Endothelial cell of umbilical vein (primary cell): ENCODE results near the gene R3HDM2. TPM values are rescaled to one million over a fixed set of nuclear protein-coding genes. Genes with fewer than 3 reads are reported as not detected.

Source experiments
- BruUV-seq: library from RNA; stranded (reverse); fragments of 400-500 nt; replicated peaks from 2 replicates; lab custom pipeline; 2021; lab: Mats Ljungman, UMichigan
- CTCF ChIA-PET: fragments of 300-600, 350-600 bp; sonication (Branson Sonifier 250); formaldehyde crosslinking; loops from one replicate; lab custom pipeline; 2021; ENCODE audit warnings: antibody characterized with exemption, inconsistent platforms; lab: Charles Lee
- POLR2A ChIA-PET: fragments of 300-600, 350-600 bp; sonication (Branson Sonifier 250); formaldehyde crosslinking; loops from one replicate; lab custom pipeline; 2021; ENCODE audit warnings: antibody characterized with exemption, inconsistent platforms; lab: Charles Lee
- DNase-seq: peaks from one replicate; pipeline ENCODE4 v3.0.0-alpha.2; 2011; ENCODE audit warnings: low read depth, low spot score
- FAIRE-seq: peaks from 2 replicates; lab custom pipeline; 2011; peaks lifted over from hg19 to GRCh38; lab: Jason Lieb, UNC
- H2AFZ ChIP-seq: 2 replicates; pipeline ENCODE4 v1.6.0; 2012; ENCODE audit warnings: low read depth, low read length, control low read depth, inconsistent platforms
- H3K27ac ChIP-seq: 2 replicates; pipeline ENCODE4 v1.5.1; 2011; ENCODE audit warnings: low read depth, mild to moderate bottlenecking, control low read depth, low read length, moderate library complexity; ENCODE audit not compliant: insufficient read depth
- H3K27me3 ChIP-seq, 2 experiments: 2 replicates each; pipeline versions ENCODE4 v1.6.0 to v1.6.1; 2011; ENCODE audit warnings: low read length in 2 of 2, mixed read lengths in 1 of 2; ENCODE audit not compliant: control insufficient read depth in 2 of 2, insufficient read depth in 2 of 2
- H3K36me3 ChIP-seq, 2 experiments: 2 replicates in 1 of 2; 3 replicates in 1 of 2; pipeline ENCODE4 v1.5.1; 2011; ENCODE audit warnings: low read length in 2 of 2, mild to moderate bottlenecking in 1 of 2, moderate library complexity in 1 of 2; ENCODE audit not compliant: control insufficient read depth in 2 of 2, insufficient read depth in 2 of 2; ENCODE audit errors: extremely low read depth in 1 of 2
- H3K4me1 ChIP-seq: 3 replicates; pipeline ENCODE4 v1.5.1; 2011; ENCODE audit warnings: mild to moderate bottlenecking, low read length; ENCODE audit not compliant: control insufficient read depth, insufficient read depth; ENCODE audit errors: extremely low read depth
- H3K4me2 ChIP-seq: 2 replicates; pipeline ENCODE4 v1.6.1; 2011; ENCODE audit warnings: low read length, control low read depth, mixed read lengths; ENCODE audit not compliant: insufficient read depth
- H3K4me3 ChIP-seq, 3 experiments: fragments of 200-600 bp in 1 of 3; sonication (generic), shearing (Covaris generic) in 1 of 3; replicated peaks in 1 of 3; 2 replicates each; pipeline ENCODE4 v1.5.1; 2011 to 2016; ENCODE audit warnings: control low read depth in 3 of 3, low read length in 3 of 3, mild to moderate bottlenecking in 2 of 3, inconsistent platforms in 1 of 3, low read depth in 1 of 3, moderate library complexity in 1 of 3; ENCODE audit not compliant: insufficient read depth in 1 of 3
- H3K79me2 ChIP-seq: 2 replicates; pipeline ENCODE4 v1.6.0; 2012; ENCODE audit warnings: low read length, inconsistent platforms; ENCODE audit not compliant: control insufficient read depth, insufficient read depth
- H3K9ac ChIP-seq: replicated peaks from 2 replicates; pipeline ENCODE3; 2011; ENCODE audit warnings: low read length, control low read depth; ENCODE audit not compliant: insufficient read depth; ENCODE audit errors: extremely low read depth
- H3K9me1 ChIP-seq: replicated peaks from 3 replicates; pipeline ENCODE4 v1.6.0; 2011; ENCODE audit warnings: mild to moderate bottlenecking, low read length; ENCODE audit not compliant: control insufficient read depth, insufficient read depth; ENCODE audit errors: extremely low read depth
- H3K9me3 ChIP-seq: replicated peaks from 2 replicates; pipeline ENCODE4 v1.5.1; 2012; ENCODE audit warnings: low read length, inconsistent platforms; ENCODE audit not compliant: control insufficient read depth, insufficient read depth
- H4K20me1 ChIP-seq: replicated peaks from 2 replicates; pipeline ENCODE3; 2011; ENCODE audit warnings: mild to moderate bottlenecking, low read length; ENCODE audit not compliant: control insufficient read depth, insufficient read depth; ENCODE audit errors: extremely low read depth
- EZH2 ChIP-seq: IDR thresholded peaks from 2 replicates; pipeline ENCODE4 v1.6.1; 2012; ENCODE audit warnings: borderline replicate concordance, low read depth, mild to moderate bottlenecking, moderate library complexity, low read length, inconsistent platforms; ENCODE audit not compliant: severe bottlenecking
- FOS ChIP-seq: IDR thresholded peaks from 2 replicates; pipeline ENCODE4 v1.6.1; 2011; ENCODE audit warnings: mild to moderate bottlenecking, low read length, moderate library complexity, borderline replicate concordance; ENCODE audit not compliant: insufficient read depth
- GATA2 ChIP-seq: IDR thresholded peaks from 2 replicates; pipeline ENCODE4 v1.7.0; 2011; ENCODE audit warnings: low read depth, mild to moderate bottlenecking, moderate library complexity, mixed read lengths, low read length; ENCODE audit not compliant: insufficient read length, insufficient read depth
- JUN ChIP-seq: IDR thresholded peaks from 2 replicates; pipeline ENCODE4 v1.6.1; 2011; ENCODE audit warnings: borderline replicate concordance, low read depth; ENCODE audit not compliant: insufficient read length, insufficient read depth
- MYC ChIP-seq: IDR thresholded peaks from one replicate; pipeline ENCODE4 v1.6.1; 2011; ENCODE audit warnings: mild to moderate bottlenecking, low read depth, low read length
- POLR2A ChIP-seq: IDR thresholded peaks from 2 replicates; pipeline ENCODE4 v1.6.1; 2012; ENCODE audit warnings: low read depth, mild to moderate bottlenecking, control low read depth, low read length
- POLR2AphosphoS5 ChIP-seq: IDR thresholded peaks from 2 replicates; pipeline ENCODE4 v1.6.1; 2012; ENCODE audit warnings: low read depth, mild to moderate bottlenecking, control low read depth, low read length, moderate library complexity; ENCODE audit not compliant: insufficient read depth
- dilution Hi-C: fragments of 300-500 bp; cut with MboI; formaldehyde crosslinking; loops from one replicate; pipeline ENCODE4 v1.15.0; 2019; ENCODE audit warnings: low sequenced_read_pairs; ENCODE audit not compliant: extremely low pct_ligation_motif_present
- intact Hi-C: fragments of 100-400 bp; cut with micrococcal nuclease; formaldehyde crosslinking; loops from one replicate; pipeline ENCODE4 v1.10.0; 2022
- polyA plus RNA-seq, 4 experiments: library from polyadenylated mRNA; depleted of rRNA in 3 of 4; stranded (reverse) in 3 of 4; unstranded in 1 of 4; fragments of >200 nt; gene quantifications; 2 replicates each; pipeline versions ENCODE4 v1.2.1 to v1.2.3, GENCODE V29; 2011 to 2012; ENCODE audit warnings: missing spikeins in 1 of 4
- total RNA-seq: library from RNA; stranded (reverse); gene quantifications from 2 replicates; pipeline ENCODE4 v1.2.3, GENCODE V29; 2021
- TF ChIP-seq, protein P1 (sequence below): IDR thresholded peaks from 2 replicates; pipeline ENCODE4 v1.6.1; 2011; ENCODE audit not compliant: insufficient read depth, insufficient read length
- TF ChIP-seq, protein P2 (sequence below), 2 donors: IDR thresholded peaks; 1 replicate in 1 of 2; 2 replicates in 1 of 2; pipeline ENCODE4 v1.5.1; 2011; ENCODE audit warnings: low read length in 2 of 2, mild to moderate bottlenecking in 2 of 2, moderate library complexity in 2 of 2, control low read depth in 1 of 2, inconsistent platforms in 1 of 2, low read depth in 1 of 2; ENCODE audit not compliant: insufficient read depth in 1 of 2; ENCODE audit errors: extremely low read depth in 1 of 2

The R3HDM2 gene
- total and polyA plus RNA-seq, 2 donors (not counting 3 experiments of a cell fraction or from before 2014, with no cell fraction given): 26.1 to 31.3 TPM

DNA sequence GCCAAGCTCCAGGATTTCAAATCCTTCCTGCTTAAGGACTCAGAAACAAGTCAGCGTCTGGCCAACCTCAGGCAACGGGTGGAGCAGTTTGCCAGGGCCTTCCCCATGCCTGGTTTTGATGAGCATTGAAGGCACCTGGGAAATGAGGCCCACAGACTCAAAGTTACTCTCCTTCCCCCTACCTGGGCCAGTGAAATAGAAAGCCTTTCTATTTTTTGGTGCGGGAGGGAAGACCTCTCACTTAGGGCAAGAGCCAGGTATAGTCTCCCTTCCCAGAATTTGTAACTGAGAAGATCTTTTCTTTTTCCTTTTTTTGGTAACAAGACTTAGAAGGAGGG is 196.6 kb downstream of the R3HDM2 start:
- no peak overlapping the region for H3K9ac ChIP-seq
- ChIA-PET CTCF (interaction anchor here (1.1 to 1.9 kb wide), 2 partner anchors 8 to 21 kb away, joined by 6 to 7 read pairs; no protein-coding TSS in a partner anchor), POLR2A (no interaction called here)
- intact Hi-C loops: no loop called here
- TF ChIP-seq MYC (no peak), POLR2AphosphoS5 (no peak), POLR2A (no peak), EZH2 (no peak), FOS (no peak), GATA2 (no peak), JUN (no peak)
- TF ChIP-seq, protein P1, sequence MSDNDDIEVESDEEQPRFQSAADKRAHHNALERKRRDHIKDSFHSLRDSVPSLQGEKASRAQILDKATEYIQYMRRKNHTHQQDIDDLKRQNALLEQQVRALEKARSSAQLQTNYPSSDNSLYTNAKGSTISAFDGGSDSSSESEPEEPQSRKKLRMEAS: no peak
- TF ChIP-seq, protein P2, sequence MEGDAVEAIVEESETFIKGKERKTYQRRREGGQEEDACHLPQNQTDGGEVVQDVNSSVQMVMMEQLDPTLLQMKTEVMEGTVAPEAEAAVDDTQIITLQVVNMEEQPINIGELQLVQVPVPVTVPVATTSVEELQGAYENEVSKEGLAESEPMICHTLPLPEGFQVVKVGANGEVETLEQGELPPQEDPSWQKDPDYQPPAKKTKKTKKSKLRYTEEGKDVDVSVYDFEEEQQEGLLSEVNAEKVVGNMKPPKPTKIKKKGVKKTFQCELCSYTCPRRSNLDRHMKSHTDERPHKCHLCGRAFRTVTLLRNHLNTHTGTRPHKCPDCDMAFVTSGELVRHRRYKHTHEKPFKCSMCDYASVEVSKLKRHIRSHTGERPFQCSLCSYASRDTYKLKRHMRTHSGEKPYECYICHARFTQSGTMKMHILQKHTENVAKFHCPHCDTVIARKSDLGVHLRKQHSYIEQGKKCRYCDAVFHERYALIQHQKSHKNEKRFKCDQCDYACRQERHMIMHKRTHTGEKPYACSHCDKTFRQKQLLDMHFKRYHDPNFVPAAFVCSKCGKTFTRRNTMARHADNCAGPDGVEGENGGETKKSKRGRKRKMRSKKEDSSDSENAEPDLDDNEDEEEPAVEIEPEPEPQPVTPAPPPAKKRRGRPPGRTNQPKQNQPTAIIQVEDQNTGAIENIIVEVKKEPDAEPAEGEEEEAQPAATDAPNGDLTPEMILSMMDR (IDR thresholded peaks at IDR 0.05; ENCODE audit: extremely low read depth in 1 of 2, insufficient read depth in 1 of 2, low read depth in 1 of 2, low read length in 2 of 2): no peak
- no peak overlapping the region for H3K4me2 ChIP-seq
- no peaks in the 10 kb centered on the region for H3K9me1 ChIP-seq
- H2AFZ ChIP-seq: no peak overlapping the region
- peaks cover 24 to 26% of the 10 kb centered on the region in 2 experiments for H3K27me3 ChIP-seq
- no peak overlapping the region for H3K4me3 ChIP-seq
- BruUV-seq: TSS peak; percentile 2
- no peak for FAIRE-seq
- no peaks in the 10 kb centered on the region for H4K20me1 ChIP-seq
- H3K4me1 ChIP-seq: peaks cover 22% of the 10 kb centered on the region
- peaks cover 3 to 27% of the 10 kb centered on the region in 2 experiments for H3K36me3 ChIP-seq
- no peaks in the 10 kb centered on the region for H3K9me3 ChIP-seq
- peaks cover 23% of the 10 kb centered on the region for H3K79me2 ChIP-seq
- dilution Hi-C loops: no loop called here
- DNase-seq: no peak
- no peak overlapping the region for H3K27ac ChIP-seq
